GM12865 (cell line): ENCODE measurements around the gene WAPL.

Source experiments
- DNase-seq: peaks from one replicate; pipeline ENCODE4 v3.0.0; 2010; ENCODE audit warnings: low read depth
- H3K4me3 ChIP-seq: 2 replicates; pipeline ENCODE4 v1.5.1; 2011; ENCODE audit warnings: mild to moderate bottlenecking, low read depth, low read length, control low read depth
- CTCF ChIP-seq: IDR thresholded peaks from 2 replicates; pipeline ENCODE4 v1.5.1; 2011; ENCODE audit warnings: low read length, control low read depth, low read depth, inconsistent platforms; ENCODE audit not compliant: insufficient read depth; ENCODE audit errors: missing control alignments

WAPL gene

DNA sequence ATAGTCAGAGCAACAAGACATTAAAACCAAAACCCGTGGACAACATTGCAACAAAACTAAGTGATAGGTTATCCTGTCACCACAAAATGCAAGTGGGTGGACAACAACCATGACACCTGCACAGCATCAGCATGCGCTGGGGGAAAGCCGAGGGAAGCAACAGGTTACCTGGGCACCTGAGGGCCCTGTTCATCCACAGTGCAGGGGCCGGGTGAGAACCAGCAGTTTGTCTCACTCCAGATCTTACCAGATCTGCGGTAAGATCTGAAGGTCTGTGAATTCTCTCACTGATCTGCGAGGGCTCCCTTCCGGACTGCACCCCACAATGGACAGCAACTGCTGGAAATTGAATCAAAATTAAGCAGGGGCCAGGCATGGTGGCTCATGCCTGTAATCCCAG is 124.5 kb downstream of the WAPL start:
- H3K4me3 ChIP-seq = no peak overlapping the region
- no peak for TF ChIP-seq CTCF
- DNase-seq = no peak

DNA sequence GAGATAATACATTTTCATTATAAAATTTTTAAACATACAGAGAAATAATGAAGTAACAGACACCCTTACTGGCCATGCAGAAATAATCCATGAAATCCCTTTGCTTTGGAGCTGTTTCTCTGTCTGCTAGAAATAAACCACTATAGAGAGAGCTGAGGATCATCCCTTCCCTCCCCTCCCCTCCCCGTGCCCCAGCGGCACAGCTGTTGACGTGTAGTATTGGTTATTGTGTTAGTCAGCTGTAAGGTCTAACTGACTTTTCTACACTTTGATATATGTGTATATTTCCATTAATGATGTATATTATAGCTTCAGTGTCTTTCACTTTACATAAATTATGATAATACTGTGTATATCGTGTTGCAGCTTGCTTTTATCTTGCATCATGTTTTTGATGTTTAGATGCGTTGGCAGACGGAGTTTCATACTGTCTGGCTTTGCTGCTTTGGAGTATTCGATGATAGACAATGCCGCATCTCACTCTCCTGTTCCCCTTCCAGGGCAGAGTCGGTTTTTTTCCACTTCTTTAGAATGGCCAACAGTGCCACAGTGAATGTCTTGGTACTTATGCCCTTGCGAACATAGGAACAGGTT is 127.6 kb downstream of the WAPL start:
- no peak for DNase-seq
- no peak overlapping the region for H3K4me3 ChIP-seq
- no peak for TF ChIP-seq CTCF

DNA sequence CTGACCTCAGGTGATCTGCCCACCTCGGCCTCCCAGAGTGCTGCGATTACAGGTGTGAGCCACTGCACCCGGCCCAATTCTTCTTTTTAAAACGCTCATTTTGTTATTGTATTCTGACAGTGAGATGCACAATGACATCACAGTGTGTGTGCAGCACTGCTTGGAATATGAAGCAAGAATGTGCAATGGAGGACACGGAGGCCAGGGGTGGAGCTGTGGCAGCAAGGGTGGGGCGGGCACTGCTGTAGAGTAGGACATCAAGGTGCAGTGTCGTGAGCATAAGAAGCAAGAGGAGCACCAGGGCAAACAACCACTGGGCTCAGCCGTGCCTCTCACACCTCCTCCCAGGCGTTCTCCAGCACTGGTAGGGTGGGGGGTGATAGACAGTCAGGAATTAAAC is 128.2 kb downstream of the WAPL start:
- TF ChIP-seq CTCF = no peak

GRCh38 chr10:86392723-86393094 is 128.9 kb downstream of the WAPL start:
- DNase-seq = peak; percentile 57
- peak overlapping the region; percentile 63 for H3K4me3 ChIP-seq
- TF ChIP-seq CTCF = no peak

More for the DNA sequence above, 128.2 kb downstream of the WAPL start:
- no peak for DNase-seq
- H3K4me3 ChIP-seq = no peak overlapping the region; the same call in 1 of the 2 replicates

DNA sequence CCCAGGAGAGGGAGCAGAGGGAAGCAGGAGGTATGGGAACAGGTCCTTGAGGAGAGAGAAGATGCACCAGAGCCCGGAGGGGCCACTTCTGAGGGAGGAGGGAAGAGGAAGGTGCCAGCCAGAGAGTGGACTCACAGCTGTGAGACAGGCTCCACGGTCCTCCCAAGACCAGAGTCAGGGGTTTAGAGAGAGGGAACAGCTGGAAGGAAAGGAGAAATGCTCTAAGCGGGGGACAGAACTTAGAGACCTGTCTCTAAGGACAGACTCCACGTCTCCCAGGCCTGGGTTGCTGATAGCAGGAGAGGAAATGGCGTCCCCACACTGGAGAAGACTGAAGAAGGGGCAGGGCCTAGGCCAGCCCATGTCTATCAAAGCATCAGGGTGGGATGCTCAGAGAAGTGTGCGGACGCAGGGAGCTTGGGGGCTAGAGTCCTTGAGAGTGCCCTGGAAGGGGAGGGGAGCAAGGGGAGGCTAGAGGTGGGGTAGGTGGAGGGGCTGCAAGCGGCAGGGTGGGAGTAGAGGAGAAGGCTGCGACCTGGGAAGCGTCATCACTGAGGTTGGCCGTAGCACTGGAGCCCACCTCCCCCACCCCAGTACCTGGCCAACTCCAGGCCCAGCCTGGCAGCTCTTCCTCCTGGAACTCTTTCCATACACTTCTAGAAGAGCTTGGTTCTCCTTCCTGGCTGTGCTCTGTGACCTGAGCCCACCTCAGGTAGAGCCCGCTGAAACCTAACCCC is 129.4 kb downstream of the WAPL start:
- no peak for DNase-seq
- TF ChIP-seq CTCF = no peak
- peak overlapping the region; percentile 63 for H3K4me3 ChIP-seq

- peak overlapping the region; percentile 63 for H3K4me3 ChIP-seq
- TF ChIP-seq CTCF = no peak
- no peak for DNase-seq
These were observed 130.3 kb downstream of the WAPL start for GRCh38 chr10:86391236-86391840.
